Sigmoid colon (tissue), 7 donors: ENCODE data around the gene SP140L. TPM values are rescaled to one million over a fixed set of nuclear protein-coding genes. Genes with fewer than 3 reads are reported as not detected.

ENCODE experiments used
- DNase-seq: peaks from one replicate; pipeline ENCODE4 v3.0.0-alpha.2; 2019
- H3K27ac ChIP-seq, 4 donors: fragments of 200-600 bp; sonication (generic); one replicate each; pipeline ENCODE4 v1.5.1; 2016 to 2019; ENCODE audit warnings: mild to moderate bottlenecking in 1 of 4
- H3K27me3 ChIP-seq, 3 donors: fragments of 200-600 bp; sonication (generic); one replicate each; pipeline ENCODE4 v1.5.1; 2019; ENCODE audit warnings: mild to moderate bottlenecking in 1 of 3
- H3K36me3 ChIP-seq, 4 donors: fragments of 200-600 bp; sonication (generic); one replicate each; pipeline ENCODE4 v1.5.1; 2016 to 2019
- H3K4me1 ChIP-seq, 4 donors: fragments of 200-600 bp; sonication (generic); one replicate each; pipeline ENCODE4 v1.5.1; 2017 to 2019
- H3K4me3 ChIP-seq, 4 donors: fragments of 200-600 bp; sonication (generic); one replicate each; pipeline ENCODE4 v1.5.1; 2017 to 2019; ENCODE audit warnings: mild to moderate bottlenecking in 2 of 4, moderate library complexity in 1 of 4
- H3K9me3 ChIP-seq, 4 donors: fragments of 200-600 bp in 3 of 4; sonication (generic) in 3 of 4; one replicate each; pipeline versions ENCODE4 v1.5.1 to v1.6.1; 2013 to 2019
- CTCF ChIP-seq, 4 experiments: fragments of 450-650 bp in 3 of 4; fragments of 200-600 bp in 1 of 4; IDR thresholded peaks; one replicate each; pipeline ENCODE4 v1.5.1; 2016 to 2019; ENCODE audit warnings: antibody characterized with exemption in 4 of 4, mild to moderate bottlenecking in 3 of 4, moderate library complexity in 2 of 4
- EP300 ChIP-seq, 4 donors: sonication (generic); formaldehyde crosslinking; IDR thresholded peaks; one replicate each; pipeline ENCODE4 v1.6.1; 2017; ENCODE audit warnings: antibody characterized with exemption in 4 of 4
- POLR2A ChIP-seq, 2 donors: fragments of 450-650 bp; IDR thresholded peaks; one replicate each; pipeline ENCODE4 v1.6.1; 2016; ENCODE audit warnings: antibody characterized with exemption in 2 of 2, mild to moderate bottlenecking in 2 of 2, moderate library complexity in 2 of 2
- POLR2AphosphoS5 ChIP-seq, 4 donors: sonication (generic); formaldehyde crosslinking; IDR thresholded peaks; one replicate each; pipeline ENCODE4 v1.6.1; 2017; ENCODE audit warnings: antibody characterized with exemption in 4 of 4
- WGBS, 2 donors: extraction: QIAGEN DNeasy Blood & Tissue Kit; methylation state at CpG; one replicate each; pipeline ENCODE4 v1.1.7; 2013; 5-methylcytosine and 5-hydroxymethylcytosine counted together
- intact Hi-C: fragments of 100-400 bp; cut with DNase I; formaldehyde crosslinking; loops from one replicate; pipeline ENCODE4 v1.15.1; 2023
- polyA plus RNA-seq, 3 donors: library from polyadenylated mRNA; stranded (reverse); fragments of 200-250 nt; gene quantifications; one replicate each; pipeline ENCODE4 v1.2.3, GENCODE V29; 2013
- total RNA-seq, 4 donors: library from RNA; depleted of rRNA; stranded (reverse); fragments of >200 nt; gene quantifications; one replicate each; pipeline ENCODE4 v1.1.0, GENCODE V29; 2016
- donor health status: healthy with polysubstance abuse.
- donor health status: Bipolar disorder and iron deficiency.
- donor health status: healthy.

The SP140L gene
- total and polyA plus RNA-seq, 7 donors = 4.3 to 28.2 (median 8.2) TPM

GRCh38 chr2:230419181-230419580 lies 92.2 kb downstream of the SP140L start:
- peaks cover 0 to 70% (median 48%) of the 10 kb centered on the region in 4 donors for H3K4me1 ChIP-seq
- WGBS, 2 donors = 78 to 91% methylated on average over 4 of the region's 4 CpGs
- no peaks in the 10 kb centered on the region for H3K9me3 ChIP-seq
- TF ChIP-seq POLR2AphosphoS5 (IDR thresholded peaks at IDR 0.05) (no peak), CTCF (IDR thresholded peaks at IDR 0.05) (no peak), EP300 (IDR thresholded peaks at IDR 0.05) (no peak), POLR2A (IDR thresholded peaks at IDR 0.05) (no peak)
- H3K27ac ChIP-seq = no peak overlapping the region
- H3K4me3 ChIP-seq = no peak overlapping the region
- no peaks in the 10 kb centered on the region for H3K27me3 ChIP-seq
- no peaks in the 10 kb centered on the region for H3K36me3 ChIP-seq
- no peak for DNase-seq
- intact Hi-C loops = loop anchor here (5.0 to 10.0 kb wide), 3 partner anchors 293 to 494 kb away; partner anchors contain the start of genes CAB39, FBXO36 and TRIP12

GRCh38 chr2:230422149-230422548 lies 95.2 kb downstream of the SP140L start:
- Histone ChIP-seq H3K27ac (no peak overlapping the region), H3K27me3 (no peaks in the 10 kb centered on the region), H3K9me3 (no peaks in the 10 kb centered on the region), H3K4me1 (peaks cover 0 to 77% (median 42%) of the 10 kb centered on the region in 4 donors), H3K4me3 (no peak overlapping the region), H3K36me3 (peaks cover 0 to 1% (median 0%) of the 10 kb centered on the region in 4 donors)
- TF ChIP-seq EP300 (IDR thresholded peaks at IDR 0.05) = no peak
- no peak for TF ChIP-seq POLR2AphosphoS5 (IDR thresholded peaks at IDR 0.05)
- no peak for TF ChIP-seq CTCF (IDR thresholded peaks at IDR 0.05)
- TF ChIP-seq POLR2A (IDR thresholded peaks at IDR 0.05) = no peak
- no peak for DNase-seq
- intact Hi-C loops = no loop called here
- WGBS, 2 donors = 91 to 94% methylated on average over 4 of the region's 4 CpGs

DNA sequence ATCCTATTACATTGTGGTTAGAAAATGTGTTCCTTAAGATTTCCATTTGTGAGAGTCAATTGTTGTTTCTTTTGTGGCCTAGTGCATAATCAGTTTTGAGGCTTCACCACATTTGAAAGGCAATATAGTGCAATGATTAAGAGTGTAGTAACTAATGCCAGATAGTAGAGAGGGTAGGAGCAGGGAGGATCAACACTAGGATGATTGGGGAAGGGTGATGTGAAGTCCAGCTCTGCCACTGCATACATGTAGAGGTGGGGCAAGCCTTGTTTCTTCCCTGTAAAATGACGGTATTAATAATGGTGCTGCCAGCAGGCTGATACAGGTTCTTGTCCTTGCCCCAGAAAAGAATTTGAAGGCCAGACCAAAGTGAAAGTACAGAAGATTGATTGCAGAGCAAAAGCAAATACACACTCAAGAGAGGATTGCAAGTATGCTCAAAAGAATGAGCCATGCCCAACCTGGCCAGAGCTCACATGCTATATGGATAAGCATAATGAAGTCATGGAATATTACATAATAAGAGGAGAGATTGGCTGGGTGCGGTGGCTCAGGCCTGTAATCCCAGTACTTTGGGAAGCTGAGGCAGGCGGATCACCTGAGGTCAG lies 97.0 kb downstream of the SP140L start:
- Histone ChIP-seq H3K9me3 (no peaks in the 10 kb centered on the region), H3K4me1 (peaks cover 0 to 59% (median 25%) of the 10 kb centered on the region in 4 donors), H3K36me3 (peaks cover 0 to 13% (median 2%) of the 10 kb centered on the region in 4 donors), H3K27me3 (no peaks in the 10 kb centered on the region), H3K4me3 (no peak overlapping the region), H3K27ac (no peak overlapping the region)
- TF ChIP-seq EP300 (IDR thresholded peaks at IDR 0.05) (no peak), POLR2A (IDR thresholded peaks at IDR 0.05) (no peak), CTCF (IDR thresholded peaks at IDR 0.05) (no peak), POLR2AphosphoS5 (IDR thresholded peaks at IDR 0.05) (no peak)
- no peak for DNase-seq
- intact Hi-C loops = no loop called here
- WGBS, 2 donors = 88 to 91% methylated on average over 3 of the region's 3 CpGs

DNA sequence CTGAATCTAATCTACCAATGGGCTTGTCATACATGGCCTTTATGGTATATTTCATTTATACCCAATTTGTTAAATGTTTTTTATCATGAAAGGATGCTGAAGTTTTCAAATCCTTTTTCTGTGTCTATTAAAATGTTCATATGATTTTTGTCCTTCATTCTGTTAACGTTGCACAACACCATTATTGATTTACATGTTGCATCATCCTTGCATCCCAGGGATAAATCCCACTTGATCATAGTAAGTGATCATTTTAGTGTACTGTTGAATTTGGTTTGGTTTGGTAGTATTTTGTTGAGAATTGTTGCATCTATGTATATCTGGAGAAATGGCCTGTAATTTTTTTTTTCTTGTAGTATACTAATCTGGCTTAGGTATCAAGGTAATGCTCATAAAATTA lies 98.4 kb downstream of the SP140L start:
- peaks cover 0 to 13% (median 2%) of the 10 kb centered on the region in 4 donors for H3K36me3 ChIP-seq
- H3K27me3 ChIP-seq = no peaks in the 10 kb centered on the region
- intact Hi-C loops = no loop called here
- H3K9me3 ChIP-seq = peaks cover 0 to 5% (median 0%) of the 10 kb centered on the region in 4 donors
- H3K4me1 ChIP-seq = peaks cover 0 to 45% (median 14%) of the 10 kb centered on the region in 4 donors
- 82 to 84% methylated on average over 1 of the region's 1 CpG for WGBS, 2 donors
- TF ChIP-seq POLR2AphosphoS5 (IDR thresholded peaks at IDR 0.05) (no peak), EP300 (IDR thresholded peaks at IDR 0.05) (no peak), CTCF (IDR thresholded peaks at IDR 0.05) (no peak), POLR2A (IDR thresholded peaks at IDR 0.05) (no peak)
- DNase-seq = no peak
- no peak overlapping the region for H3K4me3 ChIP-seq
- H3K27ac ChIP-seq = no peak overlapping the region
